ENCODE results near the gene NUCB1.

The NUCB1 gene

GRCh38 chr19:48964205-48965039 lies 64.3 kb downstream of the NUCB1 start:
- no peak for DNase-seq

- peak; percentile 92 for DNase-seq
These were observed 65.1 kb downstream of the NUCB1 start, which contains the start of gene FTL for GRCh38 chr19:48965040-48965805. TSS of gene FTL (plus strand) at chr19:48965309. CDS start at chr19:48965508, 199 bp downstream.

- peak; percentile 91 for DNase-seq
These were observed 65.9 kb downstream of the NUCB1 start for GRCh38 chr19:48965806-48966540.

GRCh38 chr19:48966541-48967345 lies 66.6 kb downstream of the NUCB1 start:
- DNase-seq, result no peak

- no peak for DNase-seq
These were observed 67.5 kb downstream of the NUCB1 start for GRCh38 chr19:48967346-48968178.

GRCh38 chr19:48968179-48968661 lies 68.1 kb downstream of the NUCB1 start:
- no peak for DNase-seq

GRCh38 chr19:48968813-48969218 lies 68.7 kb downstream of the NUCB1 start:
- no peak for DNase-seq

- no peak for DNase-seq
These were observed 69.4 kb downstream of the NUCB1 start for GRCh38 chr19:48969276-48970138.

GRCh38 chr19:48970139-48970766 lies 70.1 kb downstream of the NUCB1 start:
- no peak for DNase-seq

GRCh38 chr19:48970923-48971395 lies 70.8 kb downstream of the NUCB1 start:
- peak; percentile 83 for DNase-seq
